Cerebellar nuclear complex (tissue), 1 donor: ENCODE results near the gene STIM1.
"Not testable (repeated sequence)": the region's sequence is repeated elsewhere in the genome, so short reads cannot be mapped to it uniquely, and the experiment has no call there.

ENCODE experiments used
- DNase-seq, 2 experiments: peaks; one replicate each; lab custom pipeline; 2025; lab: John Stamatoyannopoulos, UW

STIM1 gene

GRCh38 chr11:4115128-4115527 is 259.7 kb downstream of the STIM1 start:
- DNase-seq = no peak

- DNase-seq = no peak
These were observed 262.6 kb downstream of the STIM1 start for GRCh38 chr11:4118107-4118506.

DNA sequence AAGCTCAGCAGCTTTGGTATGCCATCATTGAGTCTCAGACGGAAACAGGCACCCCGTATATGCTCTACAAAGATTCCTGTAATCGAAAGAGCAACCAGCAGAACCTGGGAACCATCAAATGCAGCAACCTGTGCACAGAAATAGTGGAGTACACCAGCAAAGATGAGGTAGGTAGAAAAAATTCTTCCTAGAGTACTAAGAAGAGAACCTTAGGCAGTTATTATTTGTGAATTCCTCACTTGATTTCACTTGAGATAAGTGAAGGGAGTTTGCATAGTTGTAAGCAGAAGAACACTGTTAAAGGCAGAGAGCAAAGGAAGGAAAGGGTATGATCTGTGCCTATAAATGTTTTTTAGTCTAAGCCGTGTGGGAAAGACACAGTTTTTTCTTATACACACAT is 267.8 kb downstream of the STIM1 start:
- no peak for DNase-seq

GRCh38 chr11:4125141-4125540 is 269.7 kb downstream of the STIM1 start:
- DNase-seq = no peak

DNA sequence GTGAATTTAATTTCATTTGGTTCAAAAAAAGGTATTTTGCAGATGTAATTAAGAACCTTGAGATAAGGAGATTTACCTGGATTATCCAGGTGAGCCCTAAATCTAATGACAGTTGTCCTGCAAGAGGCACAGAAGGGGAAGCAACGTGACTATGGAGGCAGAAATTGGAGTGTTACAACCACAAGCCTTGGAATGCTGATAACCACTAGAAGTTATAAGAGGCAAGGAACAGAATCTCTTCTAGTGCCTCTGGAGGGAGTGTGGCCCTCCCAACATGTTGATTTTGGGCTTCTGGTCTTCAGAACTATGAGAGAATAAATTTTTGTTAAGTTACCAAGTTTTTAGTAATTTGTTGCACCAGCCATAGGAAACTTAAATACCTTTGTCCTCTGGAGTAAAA is 271.9 kb downstream of the STIM1 start:
- DNase-seq = no peak

GRCh38 chr11:4130219-4130618 is 274.8 kb downstream of the STIM1 start:
- DNase-seq = not testable (repeated sequence)

- DNase-seq = no peak
These were observed 279.3 kb downstream of the STIM1 start for GRCh38 chr11:4134806-4135205.

DNA sequence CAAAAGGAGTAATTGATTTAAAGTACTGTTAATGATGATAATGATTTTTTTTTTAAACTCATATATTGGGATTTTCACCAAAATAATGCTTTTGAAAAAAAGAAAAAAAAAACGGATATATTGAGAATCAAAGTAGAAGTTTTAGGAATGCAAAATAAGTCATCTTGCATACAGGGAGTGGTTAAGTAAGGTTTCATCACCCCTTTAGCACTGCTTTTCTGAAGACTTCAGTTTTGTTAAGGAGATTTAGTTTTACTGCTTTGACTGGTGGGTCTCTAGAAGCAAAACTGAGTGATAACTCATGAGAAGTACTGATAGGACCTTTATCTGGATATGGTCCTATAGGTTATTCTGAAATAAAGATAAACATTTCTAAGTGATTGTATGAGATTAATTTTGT is 283.0 kb downstream of the STIM1 start:
- no peak for DNase-seq

DNA sequence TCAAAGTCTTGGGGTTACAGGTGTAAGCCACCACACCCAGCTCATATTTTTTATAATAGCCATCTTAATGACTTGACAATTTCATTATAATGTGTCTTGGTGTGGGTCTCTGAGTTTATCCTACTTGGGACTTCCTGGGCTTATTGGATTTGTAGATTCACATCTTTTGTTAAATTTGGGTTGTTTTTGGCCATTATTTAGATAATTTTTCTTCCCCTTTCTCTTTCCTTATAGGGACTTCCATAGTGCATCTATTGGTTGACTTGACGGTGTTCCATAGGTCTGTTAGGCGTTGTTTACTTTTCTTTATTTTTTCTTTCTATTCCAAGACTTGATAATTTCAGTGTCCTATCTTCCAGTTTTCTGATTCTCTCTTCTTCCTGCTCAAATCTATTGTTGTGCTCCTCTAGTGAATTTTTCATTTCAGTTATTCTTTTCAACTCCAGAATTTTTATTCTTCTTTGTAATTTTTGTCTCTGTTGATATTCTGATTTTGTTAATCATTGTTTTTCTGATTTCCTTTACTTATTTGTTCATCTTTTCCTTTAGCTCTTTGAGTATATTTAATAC is 284.7 kb downstream of the STIM1 start:
- DNase-seq = no peak
